ENCODE data around the gene EFCAB12. TPM values are rescaled to one million over a fixed set of nuclear protein-coding genes. Genes with fewer than 3 reads are reported as not detected.

Gene EFCAB12
- total and polyA plus RNA-seq, 2 of the 13 experiments (the other 11 are each of a cell fraction or from before 2014, with no cell fraction given), result 0.31 to 2.4 TPM

DNA sequence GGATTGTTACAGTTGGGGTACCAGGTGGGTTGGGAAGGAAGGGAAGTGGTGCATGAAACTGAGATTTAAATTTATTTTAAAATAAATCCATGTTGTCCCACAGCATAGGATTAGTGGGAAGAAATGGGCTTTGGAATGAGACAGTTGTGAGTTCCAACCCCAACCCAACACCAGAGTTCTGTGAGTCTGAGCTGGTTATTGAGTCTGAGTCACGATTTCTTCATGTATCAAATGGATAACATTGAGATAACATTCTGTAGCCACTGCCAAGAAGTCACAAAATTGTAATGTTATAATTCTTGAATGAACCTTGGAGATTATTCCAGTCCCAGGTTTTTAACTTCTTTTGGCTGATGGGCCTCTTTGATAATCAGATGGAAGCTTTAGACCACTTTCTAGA, 25.3 kb upstream of the EFCAB12 start (continued):
- TF ChIP-seq ZNF281 (CRISPR knock-in tag; IDR thresholded peaks at IDR 0.05; ENCODE audit: borderline replicate concordance) (no peak), ZNF629 (CRISPR knock-in tag; conservative IDR thresholded peaks at IDR 0.05) (no peak), NAIF1 (CRISPR knock-in tag; IDR thresholded peaks at IDR 0.05; ENCODE audit: borderline replicate concordance) (no peak), ESRRA (CRISPR knock-in tag; IDR thresholded peaks at IDR 0.05; ENCODE audit: low read depth) (no peak), NPAS2 (CRISPR knock-in tag; IDR thresholded peaks at IDR 0.05; ENCODE audit: borderline replicate concordance) (no peak)
- TF ChIP-seq, protein P1, sequence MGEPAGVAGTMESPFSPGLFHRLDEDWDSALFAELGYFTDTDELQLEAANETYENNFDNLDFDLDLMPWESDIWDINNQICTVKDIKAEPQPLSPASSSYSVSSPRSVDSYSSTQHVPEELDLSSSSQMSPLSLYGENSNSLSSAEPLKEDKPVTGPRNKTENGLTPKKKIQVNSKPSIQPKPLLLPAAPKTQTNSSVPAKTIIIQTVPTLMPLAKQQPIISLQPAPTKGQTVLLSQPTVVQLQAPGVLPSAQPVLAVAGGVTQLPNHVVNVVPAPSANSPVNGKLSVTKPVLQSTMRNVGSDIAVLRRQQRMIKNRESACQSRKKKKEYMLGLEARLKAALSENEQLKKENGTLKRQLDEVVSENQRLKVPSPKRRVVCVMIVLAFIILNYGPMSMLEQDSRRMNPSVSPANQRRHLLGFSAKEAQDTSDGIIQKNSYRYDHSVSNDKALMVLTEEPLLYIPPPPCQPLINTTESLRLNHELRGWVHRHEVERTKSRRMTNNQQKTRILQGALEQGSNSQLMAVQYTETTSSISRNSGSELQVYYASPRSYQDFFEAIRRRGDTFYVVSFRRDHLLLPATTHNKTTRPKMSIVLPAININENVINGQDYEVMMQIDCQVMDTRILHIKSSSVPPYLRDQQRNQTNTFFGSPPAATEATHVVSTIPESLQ (CRISPR knock-in tag; conservative IDR thresholded peaks at IDR 0.05), result no peak
- TF ChIP-seq, protein P2, sequence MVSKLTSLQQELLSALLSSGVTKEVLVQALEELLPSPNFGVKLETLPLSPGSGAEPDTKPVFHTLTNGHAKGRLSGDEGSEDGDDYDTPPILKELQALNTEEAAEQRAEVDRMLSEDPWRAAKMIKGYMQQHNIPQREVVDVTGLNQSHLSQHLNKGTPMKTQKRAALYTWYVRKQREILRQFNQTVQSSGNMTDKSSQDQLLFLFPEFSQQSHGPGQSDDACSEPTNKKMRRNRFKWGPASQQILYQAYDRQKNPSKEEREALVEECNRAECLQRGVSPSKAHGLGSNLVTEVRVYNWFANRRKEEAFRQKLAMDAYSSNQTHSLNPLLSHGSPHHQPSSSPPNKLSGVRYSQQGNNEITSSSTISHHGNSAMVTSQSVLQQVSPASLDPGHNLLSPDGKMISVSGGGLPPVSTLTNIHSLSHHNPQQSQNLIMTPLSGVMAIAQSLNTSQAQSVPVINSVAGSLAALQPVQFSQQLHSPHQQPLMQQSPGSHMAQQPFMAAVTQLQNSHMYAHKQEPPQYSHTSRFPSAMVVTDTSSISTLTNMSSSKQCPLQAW (CRISPR knock-in tag; IDR thresholded peaks at IDR 0.05), result no peak

Measured in HepG2 (cell line).